ENCODE results near the gene PDE1A.

GRCh38 chr2:182166841-182167240 lies 260.0 kb downstream of the PDE1A start:
- no peak for TF ChIP-seq POLR2AphosphoS5 (IDR thresholded peaks at IDR 0.05)
- TF ChIP-seq CTCF (IDR thresholded peaks at IDR 0.05), result no peak

Data from breast epithelium (tissue), 3 donors.